HepG2 (cell line): ENCODE data around the gene PKLR. TPM values are rescaled to one million over a fixed set of nuclear protein-coding genes. Genes with fewer than 3 reads are reported as not detected.

Experiments
- DNMT3B ChIP-seq: conservative IDR thresholded peaks from 2 replicates; pipeline ENCODE4 v1.6.1; 2016; ENCODE audit warnings: missing biosample characterization, control low read depth
- FOXO1 ChIP-seq: sonication (generic); formaldehyde crosslinking; IDR thresholded peaks from 2 replicates; pipeline ENCODE4 v1.4.0; 2020; ENCODE audit warnings: missing genetic modification reagents
- KDM5A ChIP-seq: fragments of 200-600 bp; sonication (generic); IDR thresholded peaks from 2 replicates; pipeline ENCODE4 v1.7.0; 2018; ENCODE audit warnings: antibody characterized with exemption, mild to moderate bottlenecking, low read length, borderline replicate concordance
- NFKBIZ ChIP-seq: IDR thresholded peaks from 2 replicates; pipeline ENCODE4 v1.6.1; 2018; ENCODE audit warnings: missing genetic modification reagents, missing compliant biosample characterization
- RXRB ChIP-seq: IDR thresholded peaks from 2 replicates; pipeline ENCODE4 v1.6.1; 2016; ENCODE audit warnings: borderline replicate concordance, missing genetic modification reagents, missing compliant biosample characterization
- SRSF9 ChIP-seq: fragments of 200-400 bp; formaldehyde crosslinking; IDR thresholded peaks from 2 replicates; pipeline ENCODE4 v1.6.1; 2018; ENCODE audit warnings: borderline replicate concordance, mild to moderate bottlenecking, low read depth, low read length; ENCODE audit not compliant: insufficient read depth, poor library complexity, severe bottlenecking
- TEAD3 ChIP-seq: optimal IDR thresholded peaks from 2 replicates; pipeline ENCODE3; 2016; ENCODE audit warnings: borderline replicate concordance
- ZBTB38 ChIP-seq: sonication (generic); formaldehyde crosslinking; IDR thresholded peaks from 2 replicates; pipeline ENCODE4 v1.5.1; 2020; ENCODE audit warnings: mild to moderate bottlenecking, missing genetic modification reagents
- ZFP82 ChIP-seq: sonication (generic); formaldehyde crosslinking; IDR thresholded peaks from 2 replicates; pipeline ENCODE4 v1.5.1; 2020; ENCODE audit warnings: mild to moderate bottlenecking, missing genetic modification reagents, borderline replicate concordance
- ZNF225 ChIP-seq: sonication (generic); formaldehyde crosslinking; IDR thresholded peaks from 2 replicates; pipeline ENCODE4 v1.4.0; 2020; ENCODE audit warnings: mild to moderate bottlenecking, missing genetic modification reagents
- ZNF33A ChIP-seq: sonication (generic); formaldehyde crosslinking; IDR thresholded peaks from 2 replicates; pipeline ENCODE4 v1.5.1; 2020; ENCODE audit warnings: missing genetic modification reagents, mild to moderate bottlenecking, moderate library complexity, borderline replicate concordance
- ZNF546 ChIP-seq: sonication (generic); formaldehyde crosslinking; conservative IDR thresholded peaks from 2 replicates; pipeline ENCODE4 v1.8.1; 2023; ENCODE audit warnings: mild to moderate bottlenecking, missing genetic modification reagents
- ZNF572 ChIP-seq: sonication (generic); formaldehyde crosslinking; IDR thresholded peaks from 2 replicates; pipeline ENCODE4 v1.5.1; 2020; ENCODE audit warnings: mild to moderate bottlenecking, missing genetic modification reagents
- ZNF772 ChIP-seq: sonication (generic); formaldehyde crosslinking; IDR thresholded peaks from 2 replicates; pipeline ENCODE4 v1.5.0; 2020; ENCODE audit warnings: mild to moderate bottlenecking, missing genetic modification reagents
- polyA plus RNA-seq, 8 experiments: library from polyadenylated mRNA; depleted of rRNA in 3 of 8; stranded (reverse) in 7 of 8; unstranded in 1 of 8; fragments of >200 nt; fragmentation: Illumina TruSeq in 4 of 8; extraction: Trizol in 4 of 8; gene quantifications; 2 replicates each; pipeline versions ENCODE4 v1.2.1 to v1.2.3, GENCODE V29; 2011 to 2016; ENCODE audit warnings: low read depth in 4 of 8, missing spikeins in 1 of 8, mixed read lengths in 1 of 8; ENCODE audit not compliant: insufficient read depth in 1 of 8
- total RNA-seq, 5 experiments: library from RNA; depleted of rRNA; stranded (reverse); fragments of >200 nt; fragmentation: Illumina TruSeq; extraction: Trizol; gene quantifications; 2 replicates each; pipeline ENCODE4 v1.2.3, GENCODE V29; 2016; ENCODE audit warnings: low read depth in 1 of 5
- TF ChIP-seq, protein P1 (sequence below): sonication (generic); formaldehyde crosslinking; IDR thresholded peaks from 2 replicates; pipeline ENCODE4 v1.5.1; 2020; ENCODE audit warnings: mild to moderate bottlenecking, missing genetic modification reagents, borderline replicate concordance
- TF ChIP-seq, protein P2 (sequence below): sonication (generic); formaldehyde crosslinking; IDR thresholded peaks from 2 replicates; pipeline ENCODE4 v1.4.0; 2020; ENCODE audit warnings: mild to moderate bottlenecking, low read depth, missing genetic modification reagents
- TF ChIP-seq, protein P3 (sequence below): sonication (generic); formaldehyde crosslinking; conservative IDR thresholded peaks from 2 replicates; pipeline ENCODE4 v1.4.0; 2020; ENCODE audit warnings: missing genetic modification reagents
- TF ChIP-seq, protein P4 (sequence below): sonication (generic); formaldehyde crosslinking; IDR thresholded peaks from 2 replicates; pipeline ENCODE4 v1.4.0; 2020; ENCODE audit warnings: mild to moderate bottlenecking, missing genetic modification reagents, borderline replicate concordance

PKLR gene
- total and polyA plus RNA-seq, 2 of the 13 experiments (the other 11 are each of a cell fraction or from before 2014, with no cell fraction given), result 10.3 to 29.3 TPM

DNA sequence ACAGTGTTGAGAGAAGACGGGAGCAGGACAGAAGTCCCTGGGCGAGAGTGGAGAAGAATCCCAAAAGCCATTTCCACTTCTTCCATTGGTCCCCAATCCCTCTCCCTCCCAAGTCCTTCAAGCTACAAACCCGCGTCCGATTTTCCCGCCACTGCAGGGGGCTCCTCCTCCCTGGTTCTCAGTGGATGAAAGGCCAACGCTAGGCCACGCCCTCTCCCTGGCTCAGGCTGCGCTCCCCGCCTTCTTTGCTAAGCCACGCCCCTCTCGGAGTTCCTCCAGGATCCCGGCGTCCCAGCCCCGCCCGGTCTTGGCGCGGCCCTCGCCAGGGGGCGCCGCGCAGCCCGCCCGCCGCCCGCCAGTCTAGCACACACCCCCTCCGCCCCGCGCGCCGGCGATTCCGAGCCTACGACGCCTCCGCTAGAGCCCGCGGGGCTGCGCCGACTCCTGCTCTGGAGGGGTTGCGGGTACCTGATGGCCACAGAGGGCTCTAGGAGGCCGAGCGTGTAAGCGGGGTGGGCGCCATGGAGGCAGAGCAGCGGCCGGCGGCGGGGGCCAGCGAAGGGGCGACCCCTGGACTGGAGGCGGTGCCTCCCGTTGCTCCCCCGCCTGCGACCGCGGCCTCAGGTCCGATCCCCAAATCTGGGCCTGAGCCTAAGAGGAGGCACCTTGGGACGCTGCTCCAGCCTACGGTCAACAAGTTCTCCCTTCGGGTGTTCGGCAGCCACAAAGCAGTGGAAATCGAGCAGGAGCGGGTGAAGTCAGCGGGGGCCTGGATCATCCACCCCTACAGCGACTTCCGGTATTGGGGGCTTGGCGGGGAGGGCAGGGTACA lies 24.0 kb downstream of the PKLR start, which contains the start of gene HCN3 (continued):
- TF ChIP-seq, protein P1, sequence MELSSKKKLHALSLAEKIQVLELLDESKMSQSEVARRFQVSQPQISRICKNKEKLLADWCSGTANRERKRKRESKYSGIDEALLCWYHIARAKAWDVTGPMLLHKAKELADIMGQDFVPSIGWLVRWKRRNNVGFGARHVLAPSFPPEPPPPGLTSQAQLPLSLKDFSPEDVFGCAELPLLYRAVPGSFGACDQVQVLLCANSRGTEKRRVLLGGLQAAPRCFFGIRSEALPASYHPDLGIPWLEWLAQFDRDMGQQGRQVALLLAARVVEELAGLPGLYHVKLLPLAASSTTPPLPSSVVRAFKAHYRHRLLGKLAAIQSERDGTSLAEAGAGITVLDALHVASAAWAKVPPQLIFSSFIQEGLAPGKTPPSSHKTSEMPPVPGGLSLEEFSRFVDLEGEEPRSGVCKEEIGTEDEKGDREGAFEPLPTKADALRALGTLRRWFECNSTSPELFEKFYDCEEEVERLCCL (CRISPR knock-in tag), result 0 out of 2 replicates have a peak, but pooled peaks have one; percentile 65
- TF ChIP-seq ZNF546 (CRISPR knock-in tag) (no peak), ZNF772 (CRISPR knock-in tag) (no peak), ZBTB38 (CRISPR knock-in tag) (peak; percentile 77; the same call in 1 of the 2 replicates), ZNF572 (CRISPR knock-in tag) (no peak), DNMT3B (no peak), KDM5A (no peak), ZNF33A (CRISPR knock-in tag) (no peak), TEAD3 (no peak), NFKBIZ (no peak), RXRB (CRISPR knock-in tag) (peak; percentile 42; the same call in 1 of the 2 replicates), ZFP82 (CRISPR knock-in tag) (no peak), FOXO1 (CRISPR knock-in tag) (no peak), SRSF9 (no peak), ZNF225 (CRISPR knock-in tag) (no peak)
- TF ChIP-seq, protein P2, sequence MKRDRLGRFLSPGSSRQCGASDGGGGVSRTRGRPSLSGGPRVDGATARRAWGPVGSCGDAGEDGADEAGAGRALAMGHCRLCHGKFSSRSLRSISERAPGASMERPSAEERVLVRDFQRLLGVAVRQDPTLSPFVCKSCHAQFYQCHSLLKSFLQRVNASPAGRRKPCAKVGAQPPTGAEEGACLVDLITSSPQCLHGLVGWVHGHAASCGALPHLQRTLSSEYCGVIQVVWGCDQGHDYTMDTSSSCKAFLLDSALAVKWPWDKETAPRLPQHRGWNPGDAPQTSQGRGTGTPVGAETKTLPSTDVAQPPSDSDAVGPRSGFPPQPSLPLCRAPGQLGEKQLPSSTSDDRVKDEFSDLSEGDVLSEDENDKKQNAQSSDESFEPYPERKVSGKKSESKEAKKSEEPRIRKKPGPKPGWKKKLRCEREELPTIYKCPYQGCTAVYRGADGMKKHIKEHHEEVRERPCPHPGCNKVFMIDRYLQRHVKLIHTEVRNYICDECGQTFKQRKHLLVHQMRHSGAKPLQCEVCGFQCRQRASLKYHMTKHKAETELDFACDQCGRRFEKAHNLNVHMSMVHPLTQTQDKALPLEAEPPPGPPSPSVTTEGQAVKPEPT (CRISPR knock-in tag), result peak; percentile 33; the same call in 1 of the 2 replicates
- TF ChIP-seq, protein P3, sequence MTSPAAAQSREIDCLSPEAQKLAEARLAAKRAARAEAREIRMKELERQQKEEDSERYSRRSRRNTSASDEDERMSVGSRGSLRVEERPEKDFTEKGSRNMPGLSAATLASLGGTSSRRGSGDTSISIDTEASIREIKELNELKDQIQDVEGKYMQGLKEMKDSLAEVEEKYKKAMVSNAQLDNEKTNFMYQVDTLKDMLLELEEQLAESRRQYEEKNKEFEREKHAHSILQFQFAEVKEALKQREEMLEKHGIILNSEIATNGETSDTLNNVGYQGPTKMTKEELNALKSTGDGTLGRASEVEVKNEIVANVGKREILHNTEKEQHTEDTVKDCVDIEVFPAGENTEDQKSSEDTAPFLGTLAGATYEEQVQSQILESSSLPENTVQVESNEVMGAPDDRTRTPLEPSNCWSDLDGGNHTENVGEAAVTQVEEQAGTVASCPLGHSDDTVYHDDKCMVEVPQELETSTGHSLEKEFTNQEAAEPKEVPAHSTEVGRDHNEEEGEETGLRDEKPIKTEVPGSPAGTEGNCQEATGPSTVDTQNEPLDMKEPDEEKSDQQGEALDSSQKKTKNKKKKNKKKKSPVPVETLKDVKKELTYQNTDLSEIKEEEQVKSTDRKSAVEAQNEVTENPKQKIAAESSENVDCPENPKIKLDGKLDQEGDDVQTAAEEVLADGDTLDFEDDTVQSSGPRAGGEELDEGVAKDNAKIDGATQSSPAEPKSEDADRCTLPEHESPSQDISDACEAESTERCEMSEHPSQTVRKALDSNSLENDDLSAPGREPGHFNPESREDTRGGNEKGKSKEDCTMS (CRISPR knock-in tag), result no peak
- TF ChIP-seq, protein P4, sequence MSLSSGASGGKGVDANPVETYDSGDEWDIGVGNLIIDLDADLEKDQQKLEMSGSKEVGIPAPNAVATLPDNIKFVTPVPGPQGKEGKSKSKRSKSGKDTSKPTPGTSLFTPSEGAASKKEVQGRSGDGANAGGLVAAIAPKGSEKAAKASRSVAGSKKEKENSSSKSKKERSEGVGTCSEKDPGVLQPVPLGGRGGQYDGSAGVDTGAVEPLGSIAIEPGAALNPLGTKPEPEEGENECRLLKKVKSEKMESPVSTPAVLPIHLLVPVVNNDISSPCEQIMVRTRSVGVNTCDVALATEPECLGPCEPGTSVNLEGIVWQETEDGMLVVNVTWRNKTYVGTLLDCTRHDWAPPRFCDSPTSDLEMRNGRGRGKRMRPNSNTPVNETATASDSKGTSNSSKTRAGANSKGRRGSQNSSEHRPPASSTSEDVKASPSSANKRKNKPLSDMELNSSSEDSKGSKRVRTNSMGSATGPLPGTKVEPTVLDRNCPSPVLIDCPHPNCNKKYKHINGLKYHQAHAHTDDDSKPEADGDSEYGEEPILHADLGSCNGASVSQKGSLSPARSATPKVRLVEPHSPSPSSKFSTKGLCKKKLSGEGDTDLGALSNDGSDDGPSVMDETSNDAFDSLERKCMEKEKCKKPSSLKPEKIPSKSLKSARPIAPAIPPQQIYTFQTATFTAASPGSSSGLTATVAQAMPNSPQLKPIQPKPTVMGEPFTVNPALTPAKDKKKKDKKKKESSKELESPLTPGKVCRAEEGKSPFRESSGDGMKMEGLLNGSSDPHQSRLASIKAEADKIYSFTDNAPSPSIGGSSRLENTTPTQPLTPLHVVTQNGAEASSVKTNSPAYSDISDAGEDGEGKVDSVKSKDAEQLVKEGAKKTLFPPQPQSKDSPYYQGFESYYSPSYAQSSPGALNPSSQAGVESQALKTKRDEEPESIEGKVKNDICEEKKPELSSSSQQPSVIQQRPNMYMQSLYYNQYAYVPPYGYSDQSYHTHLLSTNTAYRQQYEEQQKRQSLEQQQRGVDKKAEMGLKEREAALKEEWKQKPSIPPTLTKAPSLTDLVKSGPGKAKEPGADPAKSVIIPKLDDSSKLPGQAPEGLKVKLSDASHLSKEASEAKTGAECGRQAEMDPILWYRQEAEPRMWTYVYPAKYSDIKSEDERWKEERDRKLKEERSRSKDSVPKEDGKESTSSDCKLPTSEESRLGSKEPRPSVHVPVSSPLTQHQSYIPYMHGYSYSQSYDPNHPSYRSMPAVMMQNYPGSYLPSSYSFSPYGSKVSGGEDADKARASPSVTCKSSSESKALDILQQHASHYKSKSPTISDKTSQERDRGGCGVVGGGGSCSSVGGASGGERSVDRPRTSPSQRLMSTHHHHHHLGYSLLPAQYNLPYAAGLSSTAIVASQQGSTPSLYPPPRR (CRISPR knock-in tag), result no peak
